Activated CD8-positive, alpha-beta memory T cell treated with anti-CD3 and anti-CD28 coated beads, Interleukin-2, amount 50 U/mL, for 1 hour (primary cell): ENCODE results near the gene CDKN2B-AS1.

Experiments used
- DNase-seq: peaks from one replicate; pipeline ENCODE4 v3.0.0-alpha.2; 2020; ENCODE audit errors: extremely low read depth

Gene CDKN2B-AS1

GRCh38 chr9:22154064-22154463, 159.5 kb downstream of the CDKN2B-AS1 start:
- no peak for DNase-seq

GRCh38 chr9:22156586-22156985, 162.0 kb downstream of the CDKN2B-AS1 start:
- DNase-seq: no peak

GRCh38 chr9:22157276-22157675, 162.7 kb downstream of the CDKN2B-AS1 start:
- DNase-seq: no peak

- DNase-seq: no peak
These were observed 163.2 kb downstream of the CDKN2B-AS1 start for GRCh38 chr9:22157828-22158227.

GRCh38 chr9:22158271-22158670, 163.7 kb downstream of the CDKN2B-AS1 start:
- DNase-seq: no peak

GRCh38 chr9:22158927-22159346, 164.3 kb downstream of the CDKN2B-AS1 start:
- no peak for DNase-seq

- DNase-seq: no peak
These were observed 165.0 kb downstream of the CDKN2B-AS1 start for GRCh38 chr9:22159586-22159985.

- DNase-seq: no peak
These were observed 165.6 kb downstream of the CDKN2B-AS1 start for GRCh38 chr9:22160221-22160620.

GRCh38 chr9:22165144-22165543, 170.6 kb downstream of the CDKN2B-AS1 start:
- no peak for DNase-seq

GRCh38 chr9:22169243-22169642, 174.7 kb downstream of the CDKN2B-AS1 start:
- no peak for DNase-seq

- DNase-seq: no peak
These were observed 175.3 kb downstream of the CDKN2B-AS1 start for GRCh38 chr9:22169727-22170503.
